Smooth muscle cell (in vitro differentiated cells): ENCODE measurements around the gene ARL4C. TPM values are rescaled to one million over a fixed set of nuclear protein-coding genes. Genes with fewer than 3 reads are reported as not detected.

Experiments
- DNase-seq: peaks from one replicate; lab custom pipeline; 2025; ENCODE audit not compliant: unreplicated experiment; lab: John Stamatoyannopoulos, UW
- H2AFZ ChIP-seq: fragments of 200-600 bp; sonication (generic); 2 replicates; pipeline ENCODE4 v1.6.0; 2016; ENCODE audit warnings: antibody characterized with exemption, low read depth, mild to moderate bottlenecking
- H3F3A ChIP-seq: fragments of 200-600 bp; sonication (generic); 2 replicates; pipeline ENCODE4 v1.6.0; 2017; ENCODE audit warnings: antibody characterized with exemption, low read depth
- H3K27ac ChIP-seq: fragments of 200-600 bp; sonication (generic); 2 replicates; pipeline ENCODE4 v1.5.1; 2016; ENCODE audit warnings: low read depth, mild to moderate bottlenecking
- H3K27me3 ChIP-seq: fragments of 200-600 bp; sonication (generic); 2 replicates; pipeline ENCODE4 v1.6.1; 2016; ENCODE audit warnings: low read depth, mild to moderate bottlenecking
- H3K36me3 ChIP-seq: fragments of 200-600 bp; sonication (generic); 2 replicates; pipeline ENCODE4 v1.5.1; 2016; ENCODE audit warnings: low read depth
- H3K4me1 ChIP-seq: fragments of 200-600 bp; sonication (generic); 2 replicates; pipeline ENCODE4 v1.5.1; 2016; ENCODE audit warnings: low read depth
- H3K4me2 ChIP-seq: fragments of 200-600 bp; sonication (generic); 2 replicates; pipeline ENCODE4 v1.6.0; 2016; ENCODE audit warnings: mild to moderate bottlenecking
- H3K4me3 ChIP-seq: fragments of 200-600 bp; sonication (generic); 2 replicates; pipeline ENCODE4 v1.5.1; 2016; ENCODE audit warnings: mild to moderate bottlenecking
- H3K79me2 ChIP-seq: fragments of 200-600 bp; sonication (generic); 2 replicates; pipeline ENCODE4 v1.6.0; 2016; ENCODE audit warnings: low read depth, mild to moderate bottlenecking
- H3K9ac ChIP-seq: fragments of 200-600 bp; sonication (generic); 2 replicates; pipeline ENCODE4 v1.6.0; 2016; ENCODE audit warnings: low read depth
- H3K9me3 ChIP-seq: fragments of 200-600 bp; sonication (generic); replicated peaks from 2 replicates; pipeline ENCODE4 v1.5.1; 2016; ENCODE audit warnings: low read depth
- H4K20me1 ChIP-seq: fragments of 200-600 bp; sonication (generic); 2 replicates; pipeline ENCODE4 v1.6.0; 2016; ENCODE audit warnings: low read depth
- CTCF ChIP-seq: fragments of 200-600 bp; sonication (generic); IDR thresholded peaks from 2 replicates; pipeline ENCODE4 v1.5.1; 2017; ENCODE audit warnings: borderline replicate concordance, mild to moderate bottlenecking, antibody characterized with exemption; ENCODE audit not compliant: insufficient read depth, poor library complexity, severe bottlenecking
- WGBS: methylation state at CpG from one replicate; pipeline ENCODE4 v1.1.7; 2016; ENCODE audit warnings: low lambda C conversion rate; 5-methylcytosine and 5-hydroxymethylcytosine counted together
- polyA plus RNA-seq: library from polyadenylated mRNA; unstranded; fragments of >200 nt; fragmentation: Nextera tagmentation; extraction: Ambion mirVana; gene quantifications from 2 replicates; pipeline ENCODE4 v1.2.1, GENCODE V29; 2016
- total RNA-seq: library from RNA; depleted of rRNA; stranded (reverse); fragments of >200 nt; gene quantifications from 2 replicates; pipeline ENCODE4 v1.2.3, GENCODE V29; 2014

The ARL4C gene
- 8.0 and 9.1 TPM in 2 replicates for total RNA-seq
- polyA plus RNA-seq: 9.5 and 18.3 TPM in 2 replicates

- Histone ChIP-seq H3K27ac (no peak within 1 kb of the TSS), H3K4me1 (peaks cover 22% of the 10 kb centered on the region), H4K20me1 (peaks cover 36% of the 10 kb centered on the region), H2AFZ (peak within 1 kb of the TSS; percentile 98), H3K79me2 (peaks cover 33% of the 10 kb centered on the region), H3K36me3 (no peaks in the 10 kb centered on the region), H3K4me2 (peak within 1 kb of the TSS; percentile 97), H3K9ac (peak within 1 kb of the TSS; percentile 67), H3K4me3 (peak within 1 kb of the TSS; percentile 70), H3F3A (peaks cover 5% of the 10 kb centered on the region), H3K9me3 (no peaks in the 10 kb centered on the region), H3K27me3 (no peaks in the 10 kb centered on the region)
- TF ChIP-seq CTCF: no peak
- 1% methylated on average over 17 of the region's 100 CpGs for WGBS
- DNase-seq: peak; percentile 60
Observed at GRCh38 chr2:234496835-234497593, at the start of gene ARL4C. ARL4C (minus strand) TSS chr2:234497081; CDS start chr2:234496586, 495 bp downstream.

GRCh38 chr2:234544659-234545611 lies 48.1 kb upstream of the ARL4C start:
- Histone ChIP-seq H2AFZ (no peak overlapping the region), H4K20me1 (no peaks in the 10 kb centered on the region), H3K9me3 (no peaks in the 10 kb centered on the region), H3K4me3 (no peak overlapping the region), H3K36me3 (no peaks in the 10 kb centered on the region), H3K79me2 (no peaks in the 10 kb centered on the region), H3K4me2 (no peak overlapping the region), H3F3A (no peaks in the 10 kb centered on the region), H3K27me3 (peaks cover 5% of the 10 kb centered on the region), H3K9ac (no peak overlapping the region), H3K4me1 (peaks cover 5% of the 10 kb centered on the region), H3K27ac (no peak overlapping the region)
- TF ChIP-seq CTCF: peak; percentile 92
- DNase-seq: peak; percentile 35
- WGBS: 15% methylated on average over 24 of the region's 24 CpGs

GRCh38 chr2:234542742-234543141 lies 45.9 kb upstream of the ARL4C start:
- Histone ChIP-seq H3K4me2 (no peak overlapping the region), H4K20me1 (no peaks in the 10 kb centered on the region), H3K36me3 (no peaks in the 10 kb centered on the region), H2AFZ (no peak overlapping the region), H3K79me2 (no peaks in the 10 kb centered on the region), H3K9ac (no peak overlapping the region), H3K9me3 (no peaks in the 10 kb centered on the region), H3K4me1 (peaks cover 3% of the 10 kb centered on the region), H3K4me3 (no peak overlapping the region), H3F3A (no peaks in the 10 kb centered on the region), H3K27me3 (peaks cover 5% of the 10 kb centered on the region), H3K27ac (no peak overlapping the region)
- no peak for TF ChIP-seq CTCF
- 93% methylated on average over 11 of the region's 11 CpGs for WGBS
- DNase-seq: no peak
